GM21529 (cell line): Measurements from ENCODE around the gene ASAP2.
"Not testable (repeated sequence)": the region's sequence is repeated elsewhere in the genome, so short reads cannot be mapped to it uniquely, and the experiment has no call there.

Source experiments
- ATAC-seq: cut with Tn5 transposase; IDR thresholded peaks from one replicate; pipeline ENCODE4 v1.9.1; 2021; ENCODE audit not compliant: unreplicated experiment

Gene ASAP2

GRCh38 chr2:9397201-9397600 lies 190.6 kb downstream of the ASAP2 start:
- no peak for ATAC-seq

GRCh38 chr2:9398251-9398650 lies 191.6 kb downstream of the ASAP2 start:
- not testable (repeated sequence) for ATAC-seq

GRCh38 chr2:9398881-9399780 lies 192.5 kb downstream of the ASAP2 start:
- no peak for ATAC-seq

GRCh38 chr2:9400268-9401058 lies 193.9 kb downstream of the ASAP2 start:
- no peak for ATAC-seq

- ATAC-seq: no peak
These were observed 194.5 kb downstream of the ASAP2 start for GRCh38 chr2:9401059-9401547.

GRCh38 chr2:9401646-9402371 lies 195.2 kb downstream of the ASAP2 start:
- ATAC-seq: no peak

- ATAC-seq: no peak
These were observed 197.3 kb downstream of the ASAP2 start for GRCh38 chr2:9403924-9404323.

GRCh38 chr2:9404451-9404850 lies 197.8 kb downstream of the ASAP2 start:
- no peak for ATAC-seq

- ATAC-seq: no peak
These were observed 199.0 kb downstream of the ASAP2 start for GRCh38 chr2:9405636-9406035.

GRCh38 chr2:9406529-9407362 lies 200.1 kb downstream of the ASAP2 start:
- no peak for ATAC-seq

- no peak for ATAC-seq
These were observed 200.8 kb downstream of the ASAP2 start for GRCh38 chr2:9407363-9407811.

- ATAC-seq: no peak
These were observed 202.1 kb downstream of the ASAP2 start for GRCh38 chr2:9408641-9409151.

GRCh38 chr2:9410108-9410507 lies 203.5 kb downstream of the ASAP2 start:
- no peak for ATAC-seq

- ATAC-seq: no peak
These were observed 206.2 kb downstream of the ASAP2 start for GRCh38 chr2:9412781-9413180.

- no peak for ATAC-seq
These were observed 209.0 kb downstream of the ASAP2 start for GRCh38 chr2:9415516-9416169.

- ATAC-seq: no peak
These were observed 209.8 kb downstream of the ASAP2 start for GRCh38 chr2:9416267-9416961.

- ATAC-seq: no peak
These were observed 210.3 kb downstream of the ASAP2 start for GRCh38 chr2:9416962-9417316.

GRCh38 chr2:9417725-9418124 lies 211.1 kb downstream of the ASAP2 start:
- ATAC-seq: no peak

- no peak for ATAC-seq
These were observed 212.1 kb downstream of the ASAP2 start for GRCh38 chr2:9418746-9419145.
